Mucosa of descending colon (tissue), 3 donors: ENCODE results near the gene CDC73. TPM values are rescaled to one million over a fixed set of nuclear protein-coding genes. Genes with fewer than 3 reads are reported as not detected.

Source experiments
- ATAC-seq: fragments of 200-7000 bp; cut with Tn5 transposase; one replicate; pipeline ENCODE4 v1.9.1; 2020; ENCODE audit warnings: mild to moderate bottlenecking, moderate library complexity
- DNase-seq, 3 donors: peaks; one replicate each; pipeline ENCODE4 v3.0.0-alpha.2; 2020
- H3K36me3 ChIP-seq: fragments of 200-600 bp; one replicate; pipeline ENCODE4 v1.8.0; 2021; ENCODE audit warnings: low read depth, mild to moderate bottlenecking
- H3K4me1 ChIP-seq: fragments of 200-600 bp; one replicate; pipeline ENCODE4 v1.8.0; 2021; ENCODE audit warnings: low read depth, mild to moderate bottlenecking
- H3K4me3 ChIP-seq: fragments of 200-600 bp; one replicate; pipeline ENCODE4 v1.8.0; 2021; ENCODE audit warnings: mild to moderate bottlenecking
- H3K9me3 ChIP-seq: fragments of 200-600 bp; one replicate; pipeline ENCODE4 v1.8.0; 2021; ENCODE audit warnings: mild to moderate bottlenecking
- intact Hi-C, 2 donors: fragments of 100-400 bp; cut with DNase I in 1 of 2; cut with micrococcal nuclease in 1 of 2; formaldehyde crosslinking; loops; one replicate each; pipeline versions ENCODE4 v1.11.0 to v1.11.1; 2022; cut with DNase I, micrococcal nuclease
- total RNA-seq, 3 donors: library from RNA; stranded (reverse); fragmentation: NEBNext Ultra II Directional in 2 of 3; extraction: Animal tissue kit (Norgen Biotek cat#: 25700) in 2 of 3; gene quantifications; one replicate each; pipeline versions ENCODE4 v1.2.1 to v1.2.4, GENCODE V29; 2021 to 2023
- TF ChIP-seq, protein P1 (sequence below): fragments of 200-600 bp; IDR thresholded peaks from one replicate; pipeline ENCODE4 v1.8.0; 2022; ENCODE audit warnings: antibody characterized with exemption, mild to moderate bottlenecking
- donor health status: DM: no; HTN: no; CAD: no; lungs with moderate emphysema.
- donor health status: DM: no; HTN: no; CAD: no.
- donor health status: DM: no; HTN: yes; CAD: no.

The CDC73 gene
- total RNA-seq, 3 donors from 2014 or later, result 41.0 to 82.0 (median 45.3) TPM

- no peak for DNase-seq
- Histone ChIP-seq H3K36me3 (no peaks in the 10 kb centered on the region), H3K9me3 (no peaks in the 10 kb centered on the region), H3K4me3 (no peak overlapping the region), H3K4me1 (peaks cover 18% of the 10 kb centered on the region)
- no peak for ATAC-seq
- intact Hi-C loops, result no loop called here
- TF ChIP-seq, protein P1, sequence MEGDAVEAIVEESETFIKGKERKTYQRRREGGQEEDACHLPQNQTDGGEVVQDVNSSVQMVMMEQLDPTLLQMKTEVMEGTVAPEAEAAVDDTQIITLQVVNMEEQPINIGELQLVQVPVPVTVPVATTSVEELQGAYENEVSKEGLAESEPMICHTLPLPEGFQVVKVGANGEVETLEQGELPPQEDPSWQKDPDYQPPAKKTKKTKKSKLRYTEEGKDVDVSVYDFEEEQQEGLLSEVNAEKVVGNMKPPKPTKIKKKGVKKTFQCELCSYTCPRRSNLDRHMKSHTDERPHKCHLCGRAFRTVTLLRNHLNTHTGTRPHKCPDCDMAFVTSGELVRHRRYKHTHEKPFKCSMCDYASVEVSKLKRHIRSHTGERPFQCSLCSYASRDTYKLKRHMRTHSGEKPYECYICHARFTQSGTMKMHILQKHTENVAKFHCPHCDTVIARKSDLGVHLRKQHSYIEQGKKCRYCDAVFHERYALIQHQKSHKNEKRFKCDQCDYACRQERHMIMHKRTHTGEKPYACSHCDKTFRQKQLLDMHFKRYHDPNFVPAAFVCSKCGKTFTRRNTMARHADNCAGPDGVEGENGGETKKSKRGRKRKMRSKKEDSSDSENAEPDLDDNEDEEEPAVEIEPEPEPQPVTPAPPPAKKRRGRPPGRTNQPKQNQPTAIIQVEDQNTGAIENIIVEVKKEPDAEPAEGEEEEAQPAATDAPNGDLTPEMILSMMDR, result no peak
Observed at GRCh38 chr1:193120604-193121166, 1.1 kb upstream of the CDC73 start.

GRCh38 chr1:193123751-193124150, 1.9 kb downstream of the CDC73 start:
- TF ChIP-seq, protein P1, result no peak
- Histone ChIP-seq H3K4me3 (no peak overlapping the region), H3K36me3 (no peaks in the 10 kb centered on the region), H3K4me1 (peaks cover 18% of the 10 kb centered on the region), H3K9me3 (no peaks in the 10 kb centered on the region)
- DNase-seq (no peak), ATAC-seq (no peak)
- intact Hi-C loops, result no loop called here

GRCh38 chr1:193125369-193125768, 3.5 kb downstream of the CDC73 start:
- no peak for DNase-seq
- ATAC-seq, result no peak

DNA sequence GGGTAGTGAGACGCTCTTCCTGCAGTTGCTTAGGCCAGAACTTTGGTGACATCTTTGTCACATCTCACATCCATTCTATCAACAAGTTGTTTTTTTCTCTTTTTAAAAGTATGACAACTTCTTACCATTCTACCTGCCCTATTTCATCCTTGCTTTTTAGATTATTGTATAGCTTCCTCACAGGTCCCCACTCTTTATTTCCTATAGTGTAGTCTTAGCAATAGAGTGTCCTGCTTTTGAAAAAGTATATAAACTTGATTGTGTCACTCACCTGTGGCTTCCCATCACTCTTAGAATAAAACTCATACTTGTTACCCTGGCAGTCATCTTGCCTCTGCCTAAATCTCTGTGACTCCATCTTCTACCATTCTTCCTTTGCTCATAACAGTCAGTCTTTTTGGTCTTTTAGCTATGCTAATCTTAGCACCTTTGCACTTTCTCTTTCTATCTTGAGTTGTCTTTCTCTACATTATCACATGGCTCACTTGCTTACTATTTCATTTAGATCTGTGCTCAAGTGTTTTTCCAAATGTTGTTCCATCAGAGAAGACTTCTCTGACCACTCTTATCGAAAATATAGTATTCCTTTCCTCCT, 9.5 kb downstream of the CDC73 start:
- peaks cover 7% of the 10 kb centered on the region for H3K36me3 ChIP-seq
- H3K4me1 ChIP-seq, result no peaks in the 10 kb centered on the region
- no peaks in the 10 kb centered on the region for H3K9me3 ChIP-seq
- no peak overlapping the region for H3K4me3 ChIP-seq
- no peak for ATAC-seq
- intact Hi-C loops, result no loop called here
- TF ChIP-seq, protein P1, result no peak
- DNase-seq, result no peak

More at GRCh38 chr1:193125369-193125768, 3.5 kb downstream of the CDC73 start:
- Histone ChIP-seq H3K9me3 (no peaks in the 10 kb centered on the region), H3K4me1 (peaks cover 18% of the 10 kb centered on the region), H3K4me3 (no peak overlapping the region), H3K36me3 (peaks cover 5% of the 10 kb centered on the region)
- intact Hi-C loops, result no loop called here
- TF ChIP-seq, protein P1, result no peak

- H3K4me1 ChIP-seq, result no peaks in the 10 kb centered on the region
- intact Hi-C loops, result no loop called here
- no peaks in the 10 kb centered on the region for H3K9me3 ChIP-seq
- no peak for ATAC-seq
- no peak for DNase-seq
- peaks cover 3% of the 10 kb centered on the region for H3K36me3 ChIP-seq
- TF ChIP-seq, protein P1, result no peak
- no peak overlapping the region for H3K4me3 ChIP-seq
Observed at GRCh38 chr1:193140254-193140653, 18.4 kb downstream of the CDC73 start.
